HG03108 (cell line): Measurements from ENCODE around the gene NFAT5.
A peak's percentile ranks its signal among the peaks of the same experiment; 100 is the strongest.

Experiments
- ATAC-seq: cut with Tn5 transposase; IDR thresholded peaks from one replicate; pipeline ENCODE4 v1.9.1; 2021; ENCODE audit warnings: moderate library complexity; ENCODE audit not compliant: unreplicated experiment

NFAT5 gene

DNA sequence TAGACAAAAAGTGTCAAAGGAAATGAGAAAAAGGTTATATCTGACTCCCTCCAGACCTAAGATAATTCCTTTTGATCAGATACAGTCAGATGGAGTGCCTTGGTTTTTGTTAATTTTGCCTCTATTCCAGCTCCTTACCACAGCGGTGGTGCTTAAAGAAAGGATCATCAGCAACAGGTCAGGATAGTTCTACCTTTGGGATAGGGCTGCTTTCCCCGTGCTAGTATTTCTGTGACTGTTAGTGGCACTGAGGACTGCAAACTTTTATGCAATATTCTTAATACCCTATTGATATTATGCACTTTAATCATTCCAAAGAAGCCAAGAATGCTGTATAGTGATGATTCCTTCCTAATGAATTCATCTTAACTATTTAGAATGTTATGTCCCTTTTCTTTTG, 136.1 kb downstream of the NFAT5 start:
- ATAC-seq: no peak

DNA sequence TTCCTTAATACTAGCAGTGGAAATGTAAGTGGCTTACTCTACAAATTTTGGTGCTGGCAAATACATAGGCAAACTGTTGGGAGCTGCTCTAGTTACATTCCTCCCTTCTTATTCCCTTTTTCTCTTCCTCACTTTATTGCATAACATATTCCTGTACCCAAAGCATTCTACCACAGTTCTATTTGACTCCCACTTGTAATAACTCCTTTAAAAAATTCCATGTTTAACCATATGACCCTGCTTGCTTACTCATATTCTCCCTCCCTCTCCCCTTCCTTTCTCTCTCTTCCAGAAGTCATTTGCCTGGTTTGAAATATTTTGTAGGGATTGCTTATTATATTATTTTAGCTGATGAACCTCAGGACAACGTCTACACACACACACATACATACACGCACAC, 137.9 kb downstream of the NFAT5 start:
- ATAC-seq: no peak

DNA sequence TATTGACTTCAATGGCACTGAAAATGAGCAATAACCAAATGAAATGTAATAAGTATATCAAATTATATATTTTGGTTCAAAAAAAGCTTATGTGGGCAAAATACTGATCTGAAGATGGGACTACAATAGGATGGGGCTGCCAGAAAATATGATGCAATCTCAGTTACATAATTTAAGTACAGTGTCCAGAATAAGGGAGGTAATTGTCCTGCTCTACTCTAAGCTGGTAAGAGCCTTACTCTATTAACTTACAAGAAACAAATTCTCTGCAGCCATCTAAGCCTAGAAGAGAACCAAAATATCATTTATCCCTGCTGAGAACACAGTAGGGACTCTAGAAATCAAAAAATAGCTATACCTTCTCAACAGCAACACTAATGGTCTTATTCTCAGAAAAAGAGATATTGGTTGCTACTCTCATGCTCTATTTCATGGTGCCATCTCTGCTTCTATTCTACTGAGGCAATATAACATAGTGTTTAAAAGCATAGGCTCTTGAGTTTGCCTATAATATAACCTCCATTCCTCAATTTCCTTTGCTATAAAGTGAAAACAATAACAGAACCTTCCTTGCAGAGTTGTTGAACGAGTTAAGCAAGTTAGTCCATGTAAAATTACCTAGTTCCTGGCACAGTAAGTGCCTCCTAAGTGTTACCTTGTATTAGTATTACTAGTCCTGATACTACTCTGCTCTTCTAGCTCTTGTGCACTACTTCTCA, 140.6 kb downstream of the NFAT5 start:
- no peak for ATAC-seq

DNA sequence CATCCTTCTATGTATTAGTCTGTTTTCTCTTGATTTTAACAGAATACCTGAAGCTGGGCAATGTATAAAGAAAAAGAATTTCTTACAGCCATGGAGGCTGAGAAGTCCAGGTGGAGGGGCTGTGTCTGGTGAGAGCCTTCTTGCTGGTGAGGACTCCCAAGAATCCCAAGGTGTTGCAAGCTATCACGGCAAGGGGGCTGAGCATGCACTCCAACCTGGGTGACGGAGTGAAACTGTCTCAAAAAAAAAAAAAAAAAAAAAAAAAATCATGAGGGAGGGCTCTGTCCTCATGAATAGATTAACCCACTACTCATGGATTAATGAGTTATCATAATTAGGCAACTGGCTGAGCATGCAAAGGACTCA, 141.2 kb downstream of the NFAT5 start:
- ATAC-seq: no peak

DNA sequence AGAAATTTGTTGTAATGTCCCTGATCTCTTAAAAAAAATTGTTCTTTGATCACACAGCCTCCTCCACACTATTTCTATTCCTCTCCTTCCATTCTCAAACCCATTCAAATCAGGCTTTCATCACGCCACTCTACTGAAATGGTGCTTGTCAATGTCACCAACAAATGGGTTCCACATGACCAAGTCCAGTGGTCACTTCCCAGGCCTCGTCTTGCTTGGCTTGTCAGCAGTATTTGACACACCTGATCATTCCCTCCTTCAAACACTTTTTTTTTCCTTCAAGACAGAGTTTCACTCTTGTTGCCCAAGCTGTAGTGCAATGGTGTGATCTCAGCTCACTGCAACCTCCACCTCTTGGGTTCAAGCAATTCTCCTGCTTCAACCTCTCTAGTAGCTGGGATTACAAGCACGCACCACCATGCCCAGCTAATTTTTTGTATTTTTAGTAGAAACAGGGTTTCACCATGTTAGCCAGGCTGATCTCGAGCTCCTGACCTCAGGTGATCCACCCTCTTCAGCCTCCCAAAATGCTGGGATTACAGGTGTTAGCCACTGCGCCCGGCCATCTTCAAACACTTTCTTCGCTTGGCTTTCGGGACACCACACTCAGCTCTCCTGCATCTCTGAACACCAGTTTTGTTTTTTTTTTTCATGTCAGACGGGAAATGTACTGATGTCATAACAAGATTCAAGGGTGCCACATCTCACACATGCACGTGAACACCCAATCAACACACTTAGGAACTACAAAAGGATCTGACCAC, 142.3 kb downstream of the NFAT5 start:
- ATAC-seq: no peak

DNA sequence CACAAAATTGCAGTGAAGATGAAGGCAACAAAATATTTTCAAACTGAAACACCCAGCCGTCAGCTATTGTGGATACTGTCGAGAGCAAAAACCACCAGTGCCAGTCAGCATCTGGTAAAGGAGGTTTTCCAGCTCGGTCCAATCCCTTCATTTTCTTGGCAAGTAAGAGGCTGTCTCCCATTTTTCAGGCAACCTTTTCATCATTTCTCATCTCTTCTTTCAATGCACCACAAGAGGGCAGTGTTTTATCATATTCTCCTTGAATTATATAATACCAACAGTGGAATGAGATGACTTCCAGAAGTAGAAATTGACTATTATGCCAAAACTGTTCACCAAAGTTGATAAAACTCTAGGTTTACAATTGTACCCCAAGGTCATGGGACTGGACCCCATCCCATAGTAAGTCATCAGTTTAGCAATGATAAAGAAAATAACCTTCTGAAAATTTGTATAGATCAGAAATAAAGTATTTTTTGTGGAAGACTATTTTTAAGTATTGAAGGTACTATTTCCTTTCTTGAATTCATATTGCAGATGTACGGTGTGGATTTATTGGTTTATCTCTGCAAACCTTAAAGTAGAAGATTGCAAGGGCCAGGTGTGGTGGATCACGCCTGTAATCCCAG, 143.8 kb downstream of the NFAT5 start:
- ATAC-seq: no peak

DNA sequence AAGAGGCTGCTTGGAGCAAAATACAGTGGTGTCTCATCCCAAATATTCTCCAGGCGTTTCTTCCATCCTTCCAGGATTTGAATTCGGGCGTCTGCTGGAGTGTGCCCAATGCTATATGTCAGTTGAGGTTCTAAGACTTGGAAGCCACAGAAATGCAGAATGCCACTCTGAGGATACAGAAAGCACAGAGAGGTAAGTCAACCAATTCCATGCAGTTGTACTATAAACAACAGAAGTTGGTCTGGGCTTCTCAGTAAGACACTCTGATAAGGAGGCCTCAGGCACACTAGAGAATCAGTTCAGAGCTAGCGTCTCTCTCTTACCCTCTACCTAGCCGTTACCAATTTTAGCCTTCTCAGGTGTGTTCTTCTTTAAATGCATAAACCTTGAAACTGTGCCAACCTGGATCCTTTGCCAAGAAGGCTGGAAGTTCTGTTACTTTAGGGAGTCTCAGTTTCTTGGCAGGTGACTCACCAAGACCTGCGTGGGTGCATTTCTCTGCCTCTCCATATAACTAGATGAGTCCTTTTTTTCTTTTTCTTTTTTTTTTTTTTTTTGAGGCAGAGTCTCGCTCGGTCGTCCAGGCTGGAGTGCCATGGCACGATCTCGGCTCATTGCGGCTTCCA, 145.5 kb downstream of the NFAT5 start:
- no peak for ATAC-seq

DNA sequence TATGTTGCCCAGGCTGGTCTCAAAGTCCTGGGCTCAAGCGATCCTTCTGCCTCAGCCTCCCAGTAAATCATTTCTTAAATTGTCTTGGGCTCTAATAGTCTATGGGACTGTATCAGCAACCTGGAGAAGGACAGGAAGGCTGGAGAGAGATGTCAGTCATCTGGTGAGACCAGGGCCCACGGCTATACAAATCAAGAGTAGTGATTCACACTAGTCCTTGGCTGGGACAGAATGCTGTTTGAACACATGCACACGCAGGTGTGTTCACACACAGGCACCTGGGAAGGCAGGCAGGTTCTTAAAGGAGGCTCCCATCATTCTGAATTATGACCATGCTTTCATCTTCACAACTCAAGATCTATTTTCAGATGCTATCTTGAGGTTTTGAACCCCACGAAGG, 146.5 kb downstream of the NFAT5 start:
- ATAC-seq: no peak

DNA sequence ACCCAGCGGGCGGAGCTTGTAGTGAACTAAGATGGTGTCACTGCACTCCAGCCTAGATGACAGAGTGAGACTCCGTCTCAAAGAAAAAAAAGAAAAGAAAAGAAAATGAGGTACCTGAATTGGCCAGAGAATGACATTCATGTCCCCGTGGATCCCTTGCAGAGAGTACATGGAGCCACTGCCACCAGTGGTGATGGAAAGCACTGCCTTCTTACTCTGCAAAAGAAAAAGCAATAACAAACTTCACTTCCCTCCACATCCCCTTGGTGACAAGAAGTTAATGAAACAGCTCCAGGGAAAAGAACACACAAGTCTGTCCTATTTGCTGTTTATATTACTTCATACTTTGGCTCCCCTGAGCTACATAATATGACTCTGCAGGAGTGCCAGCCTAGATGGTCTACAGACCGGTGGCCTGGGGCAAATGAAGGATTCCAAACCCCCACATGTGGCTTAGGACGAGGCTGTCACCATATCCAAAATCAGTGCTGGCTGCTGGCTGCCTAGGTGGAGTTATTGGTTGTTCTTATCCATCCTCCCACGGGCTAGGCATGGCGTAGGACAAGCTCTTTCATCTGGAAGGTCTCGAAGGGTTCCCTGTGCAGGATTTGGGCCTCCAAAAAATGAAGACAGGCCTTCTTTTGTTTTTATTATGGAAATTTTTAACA, 147.3 kb downstream of the NFAT5 start:
- ATAC-seq: no peak

DNA sequence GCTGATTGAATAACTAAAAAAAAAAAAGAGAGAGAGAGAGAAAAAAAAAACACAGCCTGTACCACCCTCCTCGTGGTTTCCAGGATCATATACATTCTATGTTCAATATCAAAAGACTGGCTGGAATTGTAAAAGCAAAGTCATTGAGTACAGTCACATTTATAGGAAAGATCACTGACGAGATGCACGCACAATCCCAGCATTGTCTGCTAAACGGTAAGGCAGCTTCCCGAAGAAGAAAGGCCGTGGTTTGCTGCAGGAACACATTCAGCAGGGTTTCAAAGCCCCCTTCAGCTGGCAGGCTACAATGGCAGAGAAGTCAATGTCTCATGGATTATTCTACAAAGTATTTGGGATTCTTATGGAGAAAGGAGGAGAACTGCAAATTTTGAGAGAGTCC, 151.3 kb downstream of the NFAT5 start:
- ATAC-seq: no peak

DNA sequence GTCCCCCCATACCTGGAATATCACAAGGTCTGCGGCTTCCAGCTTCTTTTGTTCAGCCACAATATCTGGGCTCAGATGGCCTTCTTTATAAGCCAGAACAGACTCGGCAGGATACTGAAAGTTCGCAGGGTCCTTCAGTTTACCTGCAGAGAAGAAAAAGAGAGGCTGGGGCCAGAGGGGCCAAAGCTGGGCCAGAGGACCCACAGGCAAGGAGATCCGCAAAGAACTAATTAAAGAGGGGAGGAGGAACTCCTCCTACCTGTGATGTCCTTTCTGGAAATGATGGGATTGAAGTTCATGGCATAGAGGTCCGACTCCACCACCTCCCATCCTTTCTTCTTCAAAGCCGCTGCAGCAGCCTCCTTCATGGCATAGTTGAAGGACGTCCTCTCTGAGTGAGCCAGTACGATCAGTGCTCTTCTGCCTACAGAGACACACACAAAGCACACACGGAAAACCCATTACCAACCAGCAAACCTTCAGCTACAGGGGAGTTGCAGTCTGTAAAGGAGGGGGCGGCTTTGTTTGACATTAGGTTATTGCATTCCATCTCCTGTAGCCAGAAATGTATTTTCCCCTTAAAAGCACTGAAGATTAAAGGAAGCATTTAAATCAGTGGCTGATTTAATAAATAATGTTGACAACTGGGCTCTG, 152.5 kb downstream of the NFAT5 start:
- ATAC-seq: no peak

DNA sequence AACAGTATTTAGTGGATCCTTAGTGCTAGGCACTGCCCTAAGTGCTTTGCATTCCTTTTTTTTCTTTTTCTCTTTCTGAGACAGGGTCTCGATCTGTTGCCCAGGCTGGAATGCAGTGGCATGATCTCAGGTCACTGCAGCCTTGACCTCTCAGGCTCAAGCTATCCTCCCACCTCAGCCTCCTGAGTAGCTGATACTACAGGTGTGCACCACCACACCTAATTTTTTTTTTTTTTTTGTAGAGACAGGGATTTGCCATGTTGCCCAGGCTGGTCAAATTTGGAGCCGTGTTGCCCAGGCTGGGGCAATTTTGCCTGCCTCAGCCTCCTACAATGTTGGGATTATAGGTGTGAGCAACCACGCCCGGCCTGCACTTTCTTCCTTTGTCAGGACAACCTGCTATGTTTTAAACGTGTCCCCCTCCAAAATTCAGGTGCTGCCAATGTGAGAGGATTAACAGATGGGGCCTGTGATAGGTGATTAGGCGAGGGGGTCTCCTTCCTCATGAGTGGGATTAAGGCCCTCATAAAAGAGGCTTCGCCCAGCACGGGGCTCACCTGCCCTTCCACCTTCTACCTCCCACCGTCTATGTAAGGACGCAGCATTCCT, 155.2 kb downstream of the NFAT5 start:
- no peak for ATAC-seq

DNA sequence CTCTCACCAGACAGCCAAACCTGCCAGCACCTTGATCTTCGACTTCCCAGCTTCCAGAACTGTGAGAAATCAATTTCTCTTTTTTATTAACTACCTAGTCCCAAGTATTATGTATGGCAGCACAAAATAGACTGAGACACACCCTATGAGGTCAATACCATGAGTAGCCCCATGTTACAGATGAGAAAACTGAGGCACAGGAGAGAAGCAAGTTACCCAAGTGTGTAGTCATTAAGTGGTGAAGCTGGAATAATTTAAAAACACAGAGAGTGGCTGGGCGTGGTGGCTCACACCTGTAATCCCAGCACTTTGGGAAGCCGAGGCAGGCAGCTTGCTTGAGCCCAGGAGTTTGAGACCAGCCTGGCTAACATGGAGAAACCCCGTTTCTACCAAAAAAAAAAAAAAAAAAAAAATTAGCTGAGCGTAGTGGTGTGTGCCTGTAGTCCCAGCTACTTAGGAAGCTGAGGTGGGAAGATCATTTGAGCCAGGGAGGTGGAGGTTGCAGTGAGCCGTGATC, 155.7 kb downstream of the NFAT5 start:
- ATAC-seq: no peak

DNA sequence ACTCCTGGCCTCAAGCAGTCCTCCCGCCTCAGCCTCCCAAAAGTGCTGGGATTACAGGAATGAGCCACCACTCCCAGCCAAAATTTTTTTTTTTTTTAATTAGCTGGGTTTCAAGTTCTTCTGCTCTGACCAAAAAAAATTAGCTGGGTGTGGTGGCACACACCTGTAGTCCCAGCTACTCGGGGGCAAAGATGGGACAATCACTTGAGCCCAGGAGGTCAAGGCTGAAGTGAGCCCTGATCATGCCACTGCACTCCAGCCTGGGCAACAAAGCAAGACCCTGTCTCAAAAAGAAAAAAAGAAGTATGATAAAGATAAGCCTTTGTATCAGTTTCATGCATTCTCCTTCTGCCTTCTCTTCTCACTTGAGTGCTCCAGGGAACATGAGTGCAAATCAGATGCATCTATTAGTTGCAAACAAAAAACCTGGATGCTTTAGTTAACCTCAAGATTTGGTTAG, 158.7 kb downstream of the NFAT5 start:
- ATAC-seq: no peak

DNA sequence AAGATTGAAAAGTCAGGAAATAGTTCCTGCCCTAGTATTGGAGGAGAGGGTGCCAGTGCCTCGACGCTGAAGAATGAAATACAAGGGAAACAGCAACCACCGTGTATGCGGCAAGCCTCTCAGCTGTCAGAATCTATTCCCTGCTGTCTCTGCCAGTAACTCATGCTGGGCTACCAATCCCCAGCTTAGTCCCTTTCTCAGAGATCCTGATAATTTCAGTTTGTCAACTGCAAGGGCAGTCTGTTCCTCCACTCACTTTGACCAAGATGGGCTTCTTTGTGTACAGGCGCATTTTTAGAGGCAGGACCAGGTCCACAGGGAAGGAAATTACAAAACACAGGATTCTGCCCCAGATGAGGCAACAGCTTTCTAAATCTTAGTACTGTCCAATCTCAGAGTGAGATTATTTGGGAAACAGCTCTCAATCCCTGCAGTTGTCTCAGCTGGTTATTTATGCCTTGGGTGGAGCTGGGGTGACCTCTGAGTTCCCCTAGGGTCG, 159.3 kb downstream of the NFAT5 start:
- ATAC-seq: no peak

DNA sequence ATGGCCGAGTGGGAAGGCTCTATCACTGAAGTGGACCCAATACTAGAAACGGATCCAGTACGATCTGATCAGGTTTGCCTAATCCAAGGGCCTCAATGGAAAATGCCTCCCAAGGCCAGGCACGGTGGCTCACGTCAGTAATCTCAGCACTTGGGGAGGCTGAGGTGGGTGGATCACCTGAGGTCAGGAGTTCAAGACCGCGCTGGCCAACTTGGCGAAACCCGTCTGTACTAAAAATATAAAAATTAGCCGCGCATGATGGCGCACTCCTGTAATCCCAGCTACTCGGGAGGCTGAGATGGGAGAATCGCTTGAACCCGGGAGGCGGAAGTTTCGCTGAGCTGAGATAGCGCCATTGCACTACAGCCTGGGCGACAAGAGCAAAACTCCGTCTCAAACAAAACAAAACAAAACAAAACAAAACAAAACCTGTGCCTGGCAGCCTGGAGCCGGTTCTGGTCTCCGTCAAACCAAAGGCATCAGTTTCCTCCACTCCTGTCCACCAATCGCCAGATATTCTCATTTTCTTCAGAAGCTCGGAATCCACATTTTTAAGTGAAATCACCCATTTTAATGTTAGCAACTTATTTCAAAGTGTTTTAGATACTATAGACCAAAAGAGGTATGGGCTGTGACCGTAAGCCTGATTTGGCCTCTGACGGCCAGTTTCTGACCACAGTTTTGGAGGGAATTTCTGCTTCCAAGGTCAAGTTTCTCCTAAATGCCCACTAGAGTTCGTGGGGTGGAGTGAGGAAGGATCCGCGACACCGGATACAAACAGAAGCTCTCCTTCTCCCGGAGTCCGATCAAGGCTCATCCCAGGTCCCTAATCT, 159.9 kb downstream of the NFAT5 start:
- no peak for ATAC-seq

DNA sequence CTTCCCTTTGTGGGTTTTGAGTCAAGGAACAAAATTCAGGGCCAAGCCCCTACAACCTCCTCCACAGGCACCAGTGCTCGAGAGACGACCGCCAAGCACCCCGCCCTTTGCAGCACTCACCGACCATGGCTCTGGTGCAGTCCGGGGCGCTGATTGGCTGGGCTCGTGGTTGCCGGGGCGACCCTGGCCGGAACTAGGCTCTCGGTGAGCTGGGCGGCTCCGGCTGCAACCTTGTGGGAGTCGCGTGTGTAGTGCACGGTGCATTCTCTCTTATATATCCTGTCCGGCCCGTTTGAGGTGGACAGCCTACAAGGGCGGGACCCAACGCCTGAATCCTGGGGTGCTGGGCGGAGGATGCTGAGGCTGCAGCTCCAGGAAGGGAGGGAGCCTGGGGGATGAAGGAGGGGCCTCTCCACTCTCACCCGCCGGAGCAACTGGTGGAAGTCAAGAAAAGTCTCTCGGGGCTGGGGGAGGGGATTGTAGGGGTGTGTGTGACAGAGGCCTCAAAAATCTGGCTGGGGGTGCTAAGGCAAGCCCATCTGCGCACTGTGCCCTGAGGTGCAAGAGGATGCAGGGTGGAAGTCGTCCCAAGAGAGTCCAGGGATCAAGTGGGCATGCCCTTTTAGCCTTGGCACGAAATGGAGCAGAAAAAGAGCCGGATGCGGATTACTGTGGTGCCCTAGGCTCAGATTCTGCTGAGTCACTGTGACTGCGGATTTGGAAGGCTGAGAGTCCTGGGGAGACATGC, 160.7 kb downstream of the NFAT5 start, which contains the start of gene NQO1:
NQO1 (minus strand) TSS at position 248 of the 748 bp plus-strand sequence; CDS start at position 127, 121 bp downstream.
- ATAC-seq: peak; percentile 99

DNA sequence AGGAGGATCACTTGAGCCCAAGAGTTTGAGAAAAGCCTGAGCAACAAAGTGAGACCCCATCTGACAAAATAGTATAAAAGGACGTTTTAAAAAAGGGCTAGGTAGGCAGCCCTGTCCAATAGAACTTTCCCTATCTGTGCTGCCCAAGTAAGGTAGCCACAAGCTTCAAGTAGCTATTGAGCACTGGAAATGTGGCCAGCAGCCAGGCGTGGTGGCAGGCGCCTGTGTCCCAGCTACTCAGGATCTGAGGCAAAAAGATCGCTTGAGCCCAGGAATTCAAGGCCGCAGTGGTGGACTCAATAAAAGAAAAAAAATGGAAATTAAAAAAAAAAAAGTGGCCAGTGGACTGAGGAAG, 162.1 kb downstream of the NFAT5 start:
- no peak for ATAC-seq
